Epithelial cell of esophagus (primary cell): Measurements from ENCODE around the gene ZNF474.

ENCODE experiments used
- DNase-seq: peaks from one replicate; pipeline ENCODE4 v3.0.0; 2010; ENCODE audit warnings: low read depth
- H3K4me3 ChIP-seq: 2 replicates; pipeline ENCODE4 v1.5.1; 2011; ENCODE audit warnings: mild to moderate bottlenecking, low read length, control low read depth
- TF ChIP-seq, protein P1 (sequence below): IDR thresholded peaks from 2 replicates; pipeline ENCODE4 v1.5.1; 2011; ENCODE audit warnings: low read depth, mild to moderate bottlenecking, low read length, control low read depth, inconsistent platforms; ENCODE audit not compliant: insufficient read depth; ENCODE audit errors: missing control alignments

The ZNF474 gene

DNA sequence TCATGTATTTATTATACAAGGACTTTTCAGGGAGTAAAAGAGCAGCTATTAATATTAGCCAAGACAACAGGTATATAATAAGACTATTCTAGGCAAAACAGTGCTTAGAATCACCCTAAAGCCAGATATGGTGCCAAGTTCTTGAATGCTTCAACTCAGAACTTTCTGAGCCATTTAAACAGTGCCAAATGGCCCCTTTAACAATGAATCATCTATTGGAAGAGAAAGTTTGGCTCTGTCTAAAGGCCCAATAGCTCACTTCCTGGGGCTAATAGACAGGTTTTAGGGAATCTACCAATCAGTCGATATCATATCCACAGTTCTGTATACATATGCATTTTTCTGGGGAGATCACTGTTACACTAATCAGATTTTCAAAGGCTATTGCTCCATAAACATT is 42.9 kb downstream of the ZNF474 start:
- DNase-seq = no peak
- TF ChIP-seq, protein P1, sequence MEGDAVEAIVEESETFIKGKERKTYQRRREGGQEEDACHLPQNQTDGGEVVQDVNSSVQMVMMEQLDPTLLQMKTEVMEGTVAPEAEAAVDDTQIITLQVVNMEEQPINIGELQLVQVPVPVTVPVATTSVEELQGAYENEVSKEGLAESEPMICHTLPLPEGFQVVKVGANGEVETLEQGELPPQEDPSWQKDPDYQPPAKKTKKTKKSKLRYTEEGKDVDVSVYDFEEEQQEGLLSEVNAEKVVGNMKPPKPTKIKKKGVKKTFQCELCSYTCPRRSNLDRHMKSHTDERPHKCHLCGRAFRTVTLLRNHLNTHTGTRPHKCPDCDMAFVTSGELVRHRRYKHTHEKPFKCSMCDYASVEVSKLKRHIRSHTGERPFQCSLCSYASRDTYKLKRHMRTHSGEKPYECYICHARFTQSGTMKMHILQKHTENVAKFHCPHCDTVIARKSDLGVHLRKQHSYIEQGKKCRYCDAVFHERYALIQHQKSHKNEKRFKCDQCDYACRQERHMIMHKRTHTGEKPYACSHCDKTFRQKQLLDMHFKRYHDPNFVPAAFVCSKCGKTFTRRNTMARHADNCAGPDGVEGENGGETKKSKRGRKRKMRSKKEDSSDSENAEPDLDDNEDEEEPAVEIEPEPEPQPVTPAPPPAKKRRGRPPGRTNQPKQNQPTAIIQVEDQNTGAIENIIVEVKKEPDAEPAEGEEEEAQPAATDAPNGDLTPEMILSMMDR = no peak
- no peak overlapping the region for H3K4me3 ChIP-seq

DNA sequence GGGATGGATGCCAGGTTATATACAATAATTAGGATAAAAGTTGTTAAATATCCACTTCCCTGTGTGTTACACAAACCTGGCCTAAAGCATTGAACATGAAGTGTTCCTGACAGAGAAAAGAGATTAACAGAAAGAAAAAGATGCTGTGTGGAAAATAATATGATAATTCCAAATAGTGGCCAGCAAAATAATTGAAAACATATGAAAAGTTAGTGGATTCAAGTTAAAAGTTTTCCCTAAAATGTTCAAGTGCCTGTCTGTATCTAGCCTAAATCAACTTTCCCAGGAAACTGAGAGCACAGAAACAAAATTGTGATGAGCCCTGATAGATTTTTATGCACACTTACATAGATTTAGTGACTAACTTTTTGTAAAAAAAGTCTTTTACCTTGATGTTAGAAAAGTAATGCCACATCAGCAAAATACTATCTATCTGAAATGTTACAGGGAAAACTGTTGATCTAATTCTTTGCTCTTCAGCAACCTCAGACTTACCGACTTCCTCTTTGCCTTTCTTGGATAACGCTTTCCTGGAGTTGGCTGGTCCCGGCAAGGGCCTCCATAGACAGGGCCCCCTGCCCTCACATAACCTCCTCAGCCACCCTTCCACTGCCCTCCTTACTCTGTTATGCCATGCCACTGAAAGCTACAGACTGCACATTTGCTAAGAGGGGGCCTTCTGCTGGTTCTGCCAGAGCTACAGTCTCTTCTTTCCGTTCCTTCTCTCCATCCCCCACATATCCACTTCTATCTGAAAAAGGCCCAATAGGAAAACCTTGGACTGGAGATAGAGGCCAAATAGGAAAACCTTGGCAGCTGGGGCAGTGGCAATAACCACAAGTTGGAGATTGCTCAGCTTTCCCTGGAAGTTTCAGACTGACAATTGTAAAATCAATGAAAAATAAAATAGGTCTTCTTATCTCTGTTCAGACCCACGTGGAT is 44.4 kb downstream of the ZNF474 start:
- TF ChIP-seq, protein P1 = no peak
- H3K4me3 ChIP-seq = no peak overlapping the region
- DNase-seq = no peak

DNA sequence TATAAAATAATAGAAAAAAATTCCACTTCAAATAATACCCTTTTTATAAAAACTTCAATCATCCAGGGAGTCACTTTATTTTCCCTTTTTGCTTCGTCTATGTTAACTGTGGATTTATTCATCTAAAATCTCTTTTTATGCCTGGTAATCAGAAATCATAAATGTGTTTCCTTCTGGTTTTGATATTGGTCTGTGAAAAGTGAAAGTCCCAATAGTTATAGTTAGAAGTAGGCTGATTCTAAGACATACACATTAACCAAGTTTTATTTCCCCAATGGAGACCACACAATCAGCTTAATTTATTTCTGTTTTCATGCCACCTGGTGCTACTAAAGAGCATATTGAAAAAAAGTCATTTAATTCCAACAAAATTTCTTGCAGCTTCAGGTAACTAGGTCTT is 45.7 kb downstream of the ZNF474 start:
- TF ChIP-seq, protein P1 = no peak
- no peak for DNase-seq
- H3K4me3 ChIP-seq = no peak overlapping the region

DNA sequence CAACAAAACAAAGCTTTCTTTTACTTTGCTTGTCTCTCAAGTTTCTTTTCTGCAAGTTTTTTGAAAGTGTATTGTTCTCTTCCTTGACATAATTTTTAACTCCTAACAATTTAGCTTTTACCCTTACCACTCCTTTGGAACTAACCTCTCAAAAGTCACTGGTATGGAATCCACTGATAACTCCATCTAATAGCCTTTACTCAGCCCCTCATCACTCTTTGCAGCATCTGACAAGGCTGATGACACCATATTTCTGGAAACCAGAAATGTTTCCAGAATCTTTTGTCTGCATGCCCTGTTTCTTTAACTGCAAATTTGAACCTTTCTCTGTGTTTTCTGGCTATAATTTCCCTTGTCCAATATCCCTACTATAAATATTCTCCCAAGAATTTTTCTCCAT is 46.5 kb downstream of the ZNF474 start:
- H3K4me3 ChIP-seq = no peak overlapping the region
- TF ChIP-seq, protein P1 = no peak
- DNase-seq = no peak

DNA sequence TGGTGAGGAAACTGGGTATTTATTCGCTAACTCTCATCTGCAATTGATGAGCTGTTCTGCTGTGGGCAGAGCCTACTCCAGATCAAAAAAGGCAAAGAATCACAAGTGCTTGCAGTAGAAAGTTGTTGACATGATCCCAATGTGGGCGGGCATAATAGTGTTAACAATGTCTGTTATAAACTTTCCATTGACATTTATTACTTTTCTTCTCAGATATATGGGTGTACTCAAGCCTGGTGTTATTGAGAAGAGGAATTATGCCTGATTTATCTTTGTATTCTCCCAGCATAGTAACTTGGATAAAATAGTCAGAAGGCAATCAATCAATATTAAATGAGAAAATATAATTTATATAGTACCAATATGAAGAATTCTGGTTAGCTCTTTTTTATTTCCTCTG is 47.8 kb downstream of the ZNF474 start:
- TF ChIP-seq, protein P1 = no peak
- DNase-seq = no peak
- H3K4me3 ChIP-seq = no peak overlapping the region

DNA sequence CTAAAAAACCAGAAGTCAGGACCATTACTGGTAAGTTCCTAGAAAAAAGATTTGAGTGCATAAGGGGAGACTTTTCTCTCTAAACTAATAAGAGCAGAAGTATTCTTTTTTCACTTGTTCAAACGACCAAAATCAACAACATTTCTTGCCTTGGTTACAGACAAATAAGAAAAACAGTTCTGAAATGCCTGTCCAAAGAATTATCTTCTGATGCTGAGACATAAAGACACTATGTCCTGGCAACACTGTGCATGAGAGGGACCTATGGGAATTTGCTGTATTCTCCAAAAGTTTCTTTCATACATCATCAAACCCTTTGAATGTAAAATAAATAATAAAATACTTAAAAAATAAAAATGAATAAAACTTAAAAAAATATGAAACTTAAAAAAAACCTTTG is 50.4 kb downstream of the ZNF474 start:
- no peak for DNase-seq
- no peak overlapping the region for H3K4me3 ChIP-seq
- TF ChIP-seq, protein P1 = no peak

DNA sequence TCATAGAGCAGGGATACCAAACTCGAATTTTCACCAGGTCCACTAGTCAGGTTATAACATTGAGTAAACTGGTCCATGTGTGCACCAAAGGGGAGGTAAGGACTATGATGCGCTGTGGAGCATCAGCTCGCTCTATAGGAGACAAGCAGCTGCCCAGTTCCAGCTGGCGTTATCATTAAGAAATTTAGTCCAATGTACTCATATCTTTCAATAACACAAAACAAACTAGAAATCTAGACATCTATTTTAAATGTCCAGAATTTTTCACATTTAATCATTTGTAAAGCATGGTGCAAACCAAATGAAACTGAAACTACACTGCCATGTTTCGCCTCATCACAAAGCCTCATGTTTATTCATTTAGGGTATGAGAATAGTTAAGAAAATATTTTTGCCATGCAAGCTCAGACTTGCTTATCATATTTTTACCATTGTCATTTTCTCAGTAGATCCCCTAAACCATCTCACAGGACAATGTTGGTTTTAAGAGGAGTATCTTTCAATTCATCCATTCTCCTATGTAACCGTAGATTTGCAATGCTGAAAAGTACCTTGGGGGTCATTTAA is 50.9 kb downstream of the ZNF474 start:
- TF ChIP-seq, protein P1 = no peak
- H3K4me3 ChIP-seq = no peak overlapping the region
- DNase-seq = peak; percentile 48
